Measurements from ENCODE around the gene TLR6.

DNA sequence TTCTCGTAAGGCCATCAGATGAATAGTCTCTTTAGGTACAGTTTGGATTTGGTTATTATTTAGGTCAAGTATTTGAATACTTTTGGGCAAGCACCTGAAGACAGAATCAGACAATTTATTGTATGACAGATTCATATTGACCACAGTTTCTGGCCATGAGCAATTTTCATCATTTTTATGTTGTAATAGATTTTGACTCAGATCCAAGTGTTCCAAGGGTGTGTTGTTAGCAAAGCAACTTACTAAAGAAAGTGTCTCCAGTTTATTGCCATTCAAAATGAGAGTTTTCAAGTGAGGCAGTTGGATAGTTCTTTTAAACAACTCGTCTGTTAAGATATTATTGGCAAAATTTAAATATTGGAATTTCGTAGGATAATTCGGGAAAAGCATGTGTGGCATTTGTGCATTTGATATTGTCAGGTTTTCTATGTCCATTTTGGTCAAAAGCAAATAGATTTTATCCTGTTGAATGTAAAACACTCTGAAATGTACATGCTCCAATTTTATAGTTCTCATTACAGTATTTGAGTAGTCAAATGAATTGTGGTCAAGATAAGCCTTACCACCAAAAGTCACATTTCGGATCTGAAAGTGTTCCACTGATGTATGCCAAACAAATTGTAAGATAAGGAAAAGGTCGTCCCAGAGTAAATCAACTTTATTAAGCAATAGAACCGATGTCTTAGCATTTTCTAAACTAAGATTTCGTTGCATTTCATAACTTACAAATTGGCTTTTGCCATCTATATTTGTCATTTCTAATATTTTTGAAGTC lies 82.2 kb downstream of the TLR6 start:
- TF ChIP-seq POLR2AphosphoS5 (IDR thresholded peaks at IDR 0.05; ENCODE audit: low read depth, low read length) (no peak), POU2F2 (IDR thresholded peaks at IDR 0.05; ENCODE audit: low read depth, low read length) (no peak), POLR2A (IDR thresholded peaks at IDR 0.05; ENCODE audit: low read depth, low read length) (no peak), TAF1 (IDR thresholded peaks at IDR 0.05; ENCODE audit: low read depth, low read length) (no peak), SPI1 (IDR thresholded peaks at IDR 0.05; ENCODE audit: low read depth, low read length) (no peak), PAX5 (IDR thresholded peaks at IDR 0.05; ENCODE audit: insufficient read depth, low read length, severe bottlenecking) (no peak)
